Suprapubic skin (tissue), 4 donors: ENCODE measurements around the gene MIA.

Experiments
- CTCF ChIP-seq, 2 donors: fragments of 200-600 bp in 1 of 2; fragments of 450-650 bp in 1 of 2; sonication (generic) in 1 of 2; IDR thresholded peaks; one replicate each; pipeline ENCODE4 v1.5.1; 2016 to 2019; ENCODE audit warnings: antibody characterized with exemption in 2 of 2, mild to moderate bottlenecking in 1 of 2, moderate library complexity in 1 of 2
- EP300 ChIP-seq: sonication (generic); formaldehyde crosslinking; IDR thresholded peaks from one replicate; pipeline ENCODE4 v1.6.1; 2017; ENCODE audit warnings: antibody characterized with exemption
- POLR2A ChIP-seq, 2 donors: fragments of 450-650 bp; IDR thresholded peaks; one replicate each; pipeline ENCODE4 v1.6.1; 2017; ENCODE audit warnings: antibody characterized with exemption in 2 of 2, mild to moderate bottlenecking in 2 of 2, moderate library complexity in 2 of 2
- POLR2AphosphoS5 ChIP-seq, 3 donors: sonication (generic); formaldehyde crosslinking; IDR thresholded peaks; one replicate each; pipeline ENCODE4 v1.6.1; 2017; ENCODE audit warnings: antibody characterized with exemption in 3 of 3

DNA sequence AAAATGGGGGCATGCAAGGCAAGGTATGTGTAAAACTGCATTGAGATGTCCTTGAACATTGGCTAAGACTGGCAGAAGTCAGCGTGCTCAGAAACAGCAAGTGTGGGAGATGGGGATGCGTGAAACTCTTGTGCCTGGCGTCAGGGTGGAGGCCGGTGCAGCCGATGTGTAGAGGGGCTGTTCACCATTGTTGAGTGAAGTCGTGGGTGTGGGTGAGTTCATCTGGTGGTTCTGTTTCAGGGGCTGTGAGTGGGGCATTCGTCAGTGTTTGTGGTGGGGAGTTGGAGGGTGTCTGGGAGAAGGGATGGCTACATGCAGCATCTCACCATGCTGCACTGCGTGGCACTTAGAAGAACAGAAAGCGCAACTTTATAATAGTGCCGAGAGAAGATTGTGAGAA is 11.4 kb upstream of the MIA start:
- TF ChIP-seq CTCF (IDR thresholded peaks at IDR 0.05) (no peak), POLR2AphosphoS5 (IDR thresholded peaks at IDR 0.05) (no peak), POLR2A (IDR thresholded peaks at IDR 0.05) (no peak), EP300 (no peak)
